Hepatocyte (in vitro differentiated cells): ENCODE results near the gene DPH2. TPM values are rescaled to one million over a fixed set of nuclear protein-coding genes. Genes with fewer than 3 reads are reported as not detected.

Experiments used
- DNase-seq: peaks from one replicate; pipeline ENCODE4 v3.0.0-alpha.2; 2016; ENCODE audit warnings: low spot score
- H2AFZ ChIP-seq: fragments of 200-600 bp; sonication (generic); 2 replicates; pipeline ENCODE4 v1.6.0; 2016; ENCODE audit warnings: antibody characterized with exemption, mild to moderate bottlenecking
- H3K27ac ChIP-seq: fragments of 200-600 bp; sonication (generic); 2 replicates; pipeline ENCODE4 v1.5.1; 2016; ENCODE audit warnings: mild to moderate bottlenecking
- H3K27me3 ChIP-seq: fragments of 200-600 bp; sonication (generic); 2 replicates; pipeline ENCODE4 v1.6.1; 2016
- H3K36me3 ChIP-seq: fragments of 200-600 bp; sonication (generic); replicated peaks from 2 replicates; pipeline ENCODE4 v1.5.1; 2016; ENCODE audit warnings: low read depth; ENCODE audit not compliant: insufficient read depth
- H3K4me1 ChIP-seq: fragments of 200-600 bp; sonication (generic); 2 replicates; pipeline ENCODE4 v1.5.1; 2016; ENCODE audit warnings: mild to moderate bottlenecking, moderate library complexity; ENCODE audit not compliant: insufficient read depth
- H3K4me2 ChIP-seq: fragments of 200-600 bp; sonication (generic); 2 replicates; pipeline ENCODE4 v1.6.0; 2016
- H3K4me3 ChIP-seq: fragments of 200-600 bp; sonication (generic); 2 replicates; pipeline ENCODE4 v1.5.1; 2016; ENCODE audit warnings: mild to moderate bottlenecking
- H3K79me2 ChIP-seq: fragments of 200-600 bp; sonication (generic); 2 replicates; pipeline ENCODE4 v1.6.0; 2017; ENCODE audit warnings: mild to moderate bottlenecking
- H3K9me2 ChIP-seq: fragments of 200-600 bp; sonication (generic); replicated peaks from 2 replicates; pipeline ENCODE4 v1.6.0; 2017; ENCODE audit warnings: mild to moderate bottlenecking; ENCODE audit not compliant: insufficient read depth
- H3K9me3 ChIP-seq: fragments of 200-600 bp; sonication (generic); 2 replicates; pipeline ENCODE4 v1.5.1; 2016; ENCODE audit warnings: low read depth, mild to moderate bottlenecking
- H4K20me1 ChIP-seq: fragments of 200-600 bp; sonication (generic); 2 replicates; pipeline ENCODE4 v1.6.0; 2016; ENCODE audit warnings: mild to moderate bottlenecking; ENCODE audit not compliant: insufficient read depth, poor library complexity, severe bottlenecking
- EZH2 ChIP-seq: fragments of 200-600 bp; sonication (generic); IDR thresholded peaks from 2 replicates; pipeline ENCODE4 v1.6.1; 2016; ENCODE audit warnings: antibody characterized with exemption, mild to moderate bottlenecking, borderline replicate concordance
- EZH2phosphoT487 ChIP-seq: fragments of 200-600 bp; sonication (generic); IDR thresholded peaks from one replicate; pipeline ENCODE4 v1.6.1; 2018; ENCODE audit warnings: antibody characterized with exemption, mild to moderate bottlenecking, low read depth, moderate library complexity; ENCODE audit not compliant: unreplicated experiment, severe bottlenecking
- whole genome bisulfite sequencing: methylation state at CpG from one replicate; pipeline ENCODE4 v1.1.6; 2016; ENCODE audit warnings: low lambda C conversion rate; ENCODE audit errors: missing lambda C conversion rate; 5-methylcytosine and 5-hydroxymethylcytosine counted together
- polyA plus RNA-seq: library from polyadenylated mRNA; unstranded; fragments of >200 nt; fragmentation: Nextera tagmentation; extraction: Ambion mirVana; gene quantifications from 2 replicates; pipeline ENCODE4 v1.2.1, GENCODE V29; 2016
- total RNA-seq: library from RNA; depleted of rRNA; stranded (reverse); fragments of >200 nt; gene quantifications from 2 replicates; pipeline ENCODE4 v1.2.3, GENCODE V29; 2014
- TF ChIP-seq, protein P1 (sequence below): fragments of 200-600 bp; sonication (generic); IDR thresholded peaks from 2 replicates; pipeline ENCODE4 v1.5.1; 2016; ENCODE audit warnings: antibody characterized with exemption, mild to moderate bottlenecking; ENCODE audit not compliant: poor library complexity

DPH2 gene
- total and polyA plus RNA-seq, 2 experiments from 2014 or later, result 18.6 to 21.5 TPM

DNA sequence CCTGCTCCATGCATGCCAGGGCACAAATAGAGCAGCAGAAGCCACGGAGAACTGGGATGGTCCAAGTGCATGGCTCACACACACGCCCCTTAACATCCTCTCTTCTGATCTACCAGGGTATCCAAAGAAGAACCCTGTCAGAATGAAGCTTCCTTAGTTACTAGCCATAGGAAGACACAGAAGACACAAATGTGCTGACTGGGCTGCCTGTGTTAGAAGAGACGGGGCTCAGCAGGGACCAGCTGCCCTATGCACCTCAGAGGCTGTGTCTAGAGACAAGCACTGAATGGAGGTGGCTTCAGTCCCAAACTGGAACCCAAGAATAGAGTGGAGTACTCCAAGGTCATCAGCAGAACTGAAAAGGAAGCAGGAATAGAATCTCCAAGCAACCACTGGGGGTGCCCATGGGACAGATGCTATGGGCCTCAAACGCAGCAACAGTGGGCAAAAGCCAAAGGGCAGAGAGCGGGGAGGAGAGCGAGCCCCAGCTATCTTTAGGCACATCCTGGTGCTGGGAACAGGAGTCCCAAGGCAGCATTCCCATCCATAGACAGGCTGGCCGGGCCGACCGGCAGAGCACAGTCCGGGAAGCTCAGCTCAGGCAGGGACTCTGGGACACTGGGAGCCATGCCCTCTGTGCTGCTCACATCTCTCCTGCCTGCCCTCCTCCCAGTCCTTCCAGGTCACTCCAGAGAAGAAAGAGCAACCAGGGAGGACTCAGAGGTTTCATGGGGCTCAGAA, 51.9 kb downstream of the DPH2 start:
- WGBS, result 86% methylated on average over 10 of the region's 10 CpGs
- TF ChIP-seq EZH2phosphoT487, result no peak
- TF ChIP-seq EZH2, result no peak
- TF ChIP-seq, protein P1, sequence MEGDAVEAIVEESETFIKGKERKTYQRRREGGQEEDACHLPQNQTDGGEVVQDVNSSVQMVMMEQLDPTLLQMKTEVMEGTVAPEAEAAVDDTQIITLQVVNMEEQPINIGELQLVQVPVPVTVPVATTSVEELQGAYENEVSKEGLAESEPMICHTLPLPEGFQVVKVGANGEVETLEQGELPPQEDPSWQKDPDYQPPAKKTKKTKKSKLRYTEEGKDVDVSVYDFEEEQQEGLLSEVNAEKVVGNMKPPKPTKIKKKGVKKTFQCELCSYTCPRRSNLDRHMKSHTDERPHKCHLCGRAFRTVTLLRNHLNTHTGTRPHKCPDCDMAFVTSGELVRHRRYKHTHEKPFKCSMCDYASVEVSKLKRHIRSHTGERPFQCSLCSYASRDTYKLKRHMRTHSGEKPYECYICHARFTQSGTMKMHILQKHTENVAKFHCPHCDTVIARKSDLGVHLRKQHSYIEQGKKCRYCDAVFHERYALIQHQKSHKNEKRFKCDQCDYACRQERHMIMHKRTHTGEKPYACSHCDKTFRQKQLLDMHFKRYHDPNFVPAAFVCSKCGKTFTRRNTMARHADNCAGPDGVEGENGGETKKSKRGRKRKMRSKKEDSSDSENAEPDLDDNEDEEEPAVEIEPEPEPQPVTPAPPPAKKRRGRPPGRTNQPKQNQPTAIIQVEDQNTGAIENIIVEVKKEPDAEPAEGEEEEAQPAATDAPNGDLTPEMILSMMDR, result no peak
- peaks cover under 1% of the 10 kb centered on the region for H3K79me2 ChIP-seq

More for the DNA sequence above, 51.9 kb downstream of the DPH2 start:
- H3K9me2 ChIP-seq, result no peaks in the 10 kb centered on the region
- no peaks in the 10 kb centered on the region for H3K4me1 ChIP-seq
- H3K4me3 ChIP-seq, result no peak overlapping the region
- DNase-seq, result no peak
- H2AFZ ChIP-seq, result no peak overlapping the region
- H3K4me2 ChIP-seq, result no peak overlapping the region
- no peaks in the 10 kb centered on the region for H3K9me3 ChIP-seq
- H3K36me3 ChIP-seq, result no peaks in the 10 kb centered on the region
- H3K27ac ChIP-seq, result no peak overlapping the region
- no peaks in the 10 kb centered on the region for H4K20me1 ChIP-seq
- H3K27me3 ChIP-seq, result no peaks in the 10 kb centered on the region

Other genes starting within 250 kb of the DPH2 start
- gene ARTN, start 36.2 kb upstream of the DPH2 start, total RNA-seq, result 0.80 TPM in 1 of 2 replicates, not detected in the other
- gene ARTN, start 36.2 kb upstream of the DPH2 start, polyA plus RNA-seq, result 2.1 and 3.2 TPM in 2 replicates
- gene IPO13, start 23.1 kb upstream of the DPH2 start, total RNA-seq, result 20.6 and 21.7 TPM in 2 replicates
- gene IPO13, start 23.1 kb upstream of the DPH2 start, polyA plus RNA-seq, result 25.4 and 30.7 TPM in 2 replicates
- 195 and 216 TPM in 2 replicates for gene ATP6V0B, start 5.0 kb downstream of the DPH2 start, total RNA-seq
- 338 and 366 TPM in 2 replicates for gene ATP6V0B, start 5.0 kb downstream of the DPH2 start, polyA plus RNA-seq
- 45.7 and 48.2 TPM in 2 replicates for gene B4GALT2, start 9.2 kb downstream of the DPH2 start, total RNA-seq
- 68.8 and 73.8 TPM in 2 replicates for gene B4GALT2, start 9.2 kb downstream of the DPH2 start, polyA plus RNA-seq
- 11.0 and 13.2 TPM in 2 replicates for gene CCDC24, start 21.6 kb downstream of the DPH2 start, total RNA-seq
- 23.7 and 27.7 TPM in 2 replicates for gene CCDC24, start 21.6 kb downstream of the DPH2 start, polyA plus RNA-seq
- gene SLC6A9, start 61.5 kb downstream of the DPH2 start, total RNA-seq, result 13.5 and 14.6 TPM in 2 replicates
- 24.9 and 25.3 TPM in 2 replicates for gene SLC6A9, start 61.5 kb downstream of the DPH2 start, polyA plus RNA-seq
- gene KLF17, start 148.8 kb downstream of the DPH2 start, total RNA-seq, result 0.08 TPM in 1 of 2 replicates, not detected in the other
- not detected in 2 replicates for gene KLF17, start 148.8 kb downstream of the DPH2 start, polyA plus RNA-seq
- not detected in 2 replicates for gene KLF18, start 171.6 kb downstream of the DPH2 start, total RNA-seq
- not detected in 2 replicates for gene KLF18, start 171.6 kb downstream of the DPH2 start, polyA plus RNA-seq
- 28.8 and 34.4 TPM in 2 replicates for gene DMAP1, start 243.5 kb downstream of the DPH2 start, total RNA-seq
- 46.7 and 61.8 TPM in 2 replicates for gene DMAP1, start 243.5 kb downstream of the DPH2 start, polyA plus RNA-seq